ENCODE measurements around the gene SKI.

Gene SKI

GRCh38 chr1:2275796-2276536 lies 47.8 kb downstream of the SKI start:
- CTCF ChIA-PET, result interaction anchor here (1.2 kb wide), 1 partner anchor 81 kb away, joined by 4 read pairs; the partner anchor contains the start of gene FAAP20
- TF ChIP-seq TARDBP (IDR thresholded peaks at IDR 0.05), result no peak
- POLR2A ChIA-PET, result interaction anchor here (0.9 kb wide), 1 partner anchor 9 kb away, joined by 3 read pairs; no protein-coding TSS in a partner anchor
- DNase-seq (ENCODE audit: extremely low spot score), result no peak

DNA sequence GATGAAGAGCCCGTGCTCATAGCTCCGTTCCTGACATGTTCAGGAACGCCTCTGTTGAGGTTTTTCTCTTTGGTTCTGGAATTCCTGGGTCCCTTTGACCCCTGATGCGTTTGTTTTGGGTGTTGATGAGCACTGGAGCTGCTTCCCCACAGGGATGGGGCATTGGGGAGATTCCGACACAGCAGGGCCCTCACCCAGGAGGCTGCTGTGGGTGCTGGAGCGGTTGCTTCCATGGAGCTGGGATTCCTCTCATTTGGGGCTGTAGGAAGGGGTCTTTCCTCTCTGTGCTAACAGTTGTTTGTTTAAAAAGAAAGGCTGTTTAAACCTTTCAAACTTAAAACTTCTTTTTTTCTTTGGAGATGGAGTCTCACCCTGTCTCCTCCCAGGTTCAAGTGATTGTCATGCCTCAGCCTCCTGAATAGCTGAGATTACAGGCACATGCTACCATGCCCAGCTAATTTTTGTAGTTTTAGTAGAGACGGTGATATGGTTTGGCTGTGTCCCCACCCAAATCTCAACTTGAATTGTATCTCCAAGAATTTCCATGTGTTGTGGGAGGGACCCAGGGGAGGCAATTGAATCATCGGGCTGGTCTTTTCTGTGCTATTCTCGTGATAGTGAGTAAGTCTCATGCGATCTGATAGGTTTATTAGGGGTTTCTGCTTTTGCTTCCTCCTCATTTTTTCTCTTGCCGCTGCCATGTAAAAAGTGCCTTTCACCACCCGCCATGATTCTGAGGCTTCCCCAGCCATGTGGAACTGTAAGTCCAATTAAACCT lies 48.9 kb downstream of the SKI start:
- ChIA-PET CTCF (interaction anchor here (0.6 kb wide), 1 partner anchor 863 kb away, joined by 7 read pairs; no protein-coding TSS in a partner anchor), POLR2A (interaction anchor here (0.9 kb wide), 1 partner anchor 10 kb away, joined by 3 read pairs; no protein-coding TSS in a partner anchor)
- no peak for DNase-seq (ENCODE audit: extremely low spot score)
- no peak for TF ChIP-seq LEF1 (IDR thresholded peaks at IDR 0.05; ENCODE audit: borderline replicate concordance)
- no peak for TF ChIP-seq ELF4 (IDR thresholded peaks at IDR 0.05)

DNA sequence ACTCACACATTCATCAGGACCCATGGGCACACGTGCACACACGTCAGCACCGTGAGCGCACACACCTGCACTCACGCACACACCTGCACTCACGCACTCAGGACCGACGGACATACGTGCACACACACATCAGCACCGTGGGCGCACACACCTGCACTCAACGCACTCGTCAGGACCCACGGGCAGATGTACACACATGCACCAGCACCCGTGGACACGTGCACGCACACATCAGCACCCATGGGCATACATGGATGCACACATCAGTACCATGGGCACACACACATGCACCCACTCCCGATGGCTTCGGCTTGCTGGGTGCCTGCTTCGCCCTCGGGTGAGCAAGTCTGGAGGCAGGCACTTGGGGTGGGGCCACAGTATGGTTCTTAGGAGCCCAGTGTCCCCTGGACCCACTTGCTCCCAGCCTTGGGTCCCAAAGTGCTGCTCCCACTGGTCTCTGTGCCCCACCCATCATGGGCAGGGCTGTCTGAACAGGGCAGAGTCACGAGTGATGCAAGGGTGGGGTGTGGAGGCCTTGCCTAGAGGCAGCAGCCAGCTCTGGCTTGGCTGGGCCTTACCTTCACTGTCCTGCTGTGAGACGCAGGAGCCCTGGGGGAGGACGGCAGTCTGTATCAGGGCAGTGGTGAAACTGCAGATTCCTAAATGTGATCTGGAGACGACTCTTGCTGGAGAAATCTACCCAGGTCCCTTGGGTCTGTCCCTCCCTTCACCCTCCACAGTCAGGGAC lies 49.8 kb downstream of the SKI start:
- CTCF ChIA-PET, result no interaction called here
- no peak for TF ChIP-seq ELF4 (IDR thresholded peaks at IDR 0.05)
- TF ChIP-seq SP1 (IDR thresholded peaks at IDR 0.05), result no peak
- TF ChIP-seq BHLHE40 (IDR thresholded peaks at IDR 0.05; ENCODE audit: borderline replicate concordance), result no peak
- TF ChIP-seq FOXA1 (IDR thresholded peaks at IDR 0.05), result no peak
- no peak for TF ChIP-seq ZNF384 (IDR thresholded peaks at IDR 0.05)
- TF ChIP-seq CTBP1 (IDR thresholded peaks at IDR 0.05; ENCODE audit: borderline replicate concordance), result no peak
- TF ChIP-seq HDGF (IDR thresholded peaks at IDR 0.05; ENCODE audit: borderline replicate concordance), result no peak
- TF ChIP-seq SUZ12 (IDR thresholded peaks at IDR 0.05), result no peak
- no peak for TF ChIP-seq PKNOX1 (IDR thresholded peaks at IDR 0.05)
- no peak for TF ChIP-seq FOXK2 (IDR thresholded peaks at IDR 0.05)
- no peak for TF ChIP-seq FOXM1 (IDR thresholded peaks at IDR 0.05; ENCODE audit: borderline replicate concordance)
- TF ChIP-seq L3MBTL2 (conservative IDR thresholded peaks at IDR 0.05), result no peak
- TF ChIP-seq LEF1 (IDR thresholded peaks at IDR 0.05; ENCODE audit: borderline replicate concordance), result no peak
- no peak for TF ChIP-seq ARNT (IDR thresholded peaks at IDR 0.05)
- TF ChIP-seq NFRKB (IDR thresholded peaks at IDR 0.05), result no peak
- TF ChIP-seq TARDBP (IDR thresholded peaks at IDR 0.05), result no peak
- DNase-seq (ENCODE audit: extremely low spot score), result no peak
- POLR2A ChIA-PET, result no interaction called here

- TF ChIP-seq FOXA1 (IDR thresholded peaks at IDR 0.05), result no peak
- no peak for TF ChIP-seq ELF4 (IDR thresholded peaks at IDR 0.05)
- TF ChIP-seq SUZ12 (IDR thresholded peaks at IDR 0.05), result no peak
- no peak for TF ChIP-seq L3MBTL2 (conservative IDR thresholded peaks at IDR 0.05)
- no peak for TF ChIP-seq PKNOX1 (IDR thresholded peaks at IDR 0.05)
- TF ChIP-seq NFRKB (IDR thresholded peaks at IDR 0.05), result no peak
- no peak for TF ChIP-seq LEF1 (IDR thresholded peaks at IDR 0.05; ENCODE audit: borderline replicate concordance)
- TF ChIP-seq FOXK2 (IDR thresholded peaks at IDR 0.05), result no peak
- POLR2A ChIA-PET, result no interaction called here
- no peak for DNase-seq (ENCODE audit: extremely low spot score)
- CTCF ChIA-PET, result no interaction called here
These were observed 50.6 kb downstream of the SKI start for GRCh38 chr1:2278591-2279209.

DNA sequence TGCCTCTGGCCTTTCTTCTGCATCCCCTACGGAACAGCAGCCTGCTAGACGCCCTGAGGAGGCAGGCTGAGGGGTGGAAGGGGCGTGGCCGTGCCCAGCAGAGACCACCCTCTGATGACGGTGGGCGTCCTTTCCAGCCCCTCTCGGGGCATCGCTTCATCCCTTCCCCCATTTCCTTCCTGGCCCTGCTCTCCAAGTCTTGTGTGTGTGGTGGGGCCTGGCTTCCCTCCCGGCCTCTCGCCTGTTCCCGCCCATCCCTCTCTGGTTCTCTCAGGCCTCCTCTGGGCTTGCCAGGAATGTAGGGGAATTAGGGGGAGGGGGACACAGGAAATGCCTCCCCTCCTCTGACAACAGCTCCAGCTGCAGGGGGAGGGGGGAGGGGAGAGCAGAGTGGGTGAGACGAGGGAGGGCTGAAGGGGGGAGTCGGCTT lies 51.1 kb downstream of the SKI start:
- POLR2A ChIA-PET, result no interaction called here
- CTCF ChIA-PET, result no interaction called here
- TF ChIP-seq PKNOX1 (IDR thresholded peaks at IDR 0.05) (no peak), HDGF (IDR thresholded peaks at IDR 0.05; ENCODE audit: borderline replicate concordance) (no peak), BHLHE40 (IDR thresholded peaks at IDR 0.05; ENCODE audit: borderline replicate concordance) (no peak), FOXK2 (IDR thresholded peaks at IDR 0.05) (no peak), SP1 (IDR thresholded peaks at IDR 0.05) (no peak), LEF1 (IDR thresholded peaks at IDR 0.05; ENCODE audit: borderline replicate concordance) (no peak), TARDBP (IDR thresholded peaks at IDR 0.05) (no peak), NFRKB (IDR thresholded peaks at IDR 0.05) (no peak), CTBP1 (IDR thresholded peaks at IDR 0.05; ENCODE audit: borderline replicate concordance) (no peak), ARNT (IDR thresholded peaks at IDR 0.05) (no peak), FOXA1 (IDR thresholded peaks at IDR 0.05) (no peak), SUZ12 (IDR thresholded peaks at IDR 0.05) (no peak), ELF4 (IDR thresholded peaks at IDR 0.05) (no peak), FOXM1 (IDR thresholded peaks at IDR 0.05; ENCODE audit: borderline replicate concordance) (no peak), L3MBTL2 (conservative IDR thresholded peaks at IDR 0.05) (no peak), ZNF384 (IDR thresholded peaks at IDR 0.05) (no peak)
- DNase-seq (ENCODE audit: extremely low spot score), result no peak
